GM12892 (cell line): Measurements from ENCODE around the gene ZNF771.

Experiments used
- POLR2A ChIP-seq: IDR thresholded peaks from 2 replicates; pipeline ENCODE4 v1.6.1; 2011; ENCODE audit warnings: low read depth, low read length, control low read depth
- TAF1 ChIP-seq: IDR thresholded peaks from 2 replicates; pipeline ENCODE4 v1.6.1; 2011; ENCODE audit warnings: low read depth, mild to moderate bottlenecking, control low read depth, low read length, borderline replicate concordance

DNA sequence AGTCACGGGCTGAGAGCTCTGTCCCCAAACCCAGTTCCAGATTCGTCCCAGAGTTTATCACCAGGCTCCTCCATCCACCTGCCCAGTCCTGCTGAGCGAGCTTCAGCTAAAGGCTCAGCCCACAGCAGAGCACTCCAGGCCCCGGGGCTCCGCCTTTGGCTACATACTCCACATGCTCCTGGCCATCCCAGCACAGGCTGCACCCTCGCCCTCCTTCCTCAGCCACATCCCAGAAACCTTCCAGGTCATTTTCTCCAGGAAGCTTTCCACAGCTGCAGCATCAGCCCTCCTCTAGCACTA lies 47.6 kb upstream of the ZNF771 start:
- no peak for TF ChIP-seq POLR2A
- no peak for TF ChIP-seq TAF1
